Hematopoietic multipotent progenitor cell treated with erythropoietin and hydrocortisone succinate and interleukin-3 and kit ligand, for 8 days (in vitro differentiated cells): ENCODE measurements around the gene DDX42.
"Not testable (repeated sequence)": the region's sequence is repeated elsewhere in the genome, so short reads cannot be mapped to it uniquely, and the experiment has no call there.

Source experiments
- DNase-seq: peaks from one replicate; pipeline ENCODE4 v3.0.0-alpha.2; 2015

DDX42 gene

DNA sequence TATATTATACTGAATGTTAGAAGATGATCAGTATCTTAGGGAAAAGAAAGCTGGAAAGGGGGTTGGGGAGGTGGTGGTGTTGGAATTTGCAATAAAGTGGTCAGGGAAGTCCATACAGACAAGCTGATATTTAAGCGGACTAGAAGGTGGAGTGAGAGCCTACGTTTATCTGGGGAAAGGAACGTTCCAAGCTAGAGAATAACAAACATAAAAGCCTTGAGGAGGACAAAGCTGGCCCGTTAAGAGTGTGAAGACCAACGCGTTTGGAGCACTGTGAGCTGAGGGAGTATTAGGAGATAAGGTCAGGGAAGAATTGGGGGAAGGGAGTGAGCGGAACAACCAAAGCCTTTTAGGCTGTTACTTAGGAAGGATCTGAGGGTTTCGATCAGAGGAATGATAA lies 1.4 kb downstream of the DDX42 start:
- peak; percentile 31 for DNase-seq

DNA sequence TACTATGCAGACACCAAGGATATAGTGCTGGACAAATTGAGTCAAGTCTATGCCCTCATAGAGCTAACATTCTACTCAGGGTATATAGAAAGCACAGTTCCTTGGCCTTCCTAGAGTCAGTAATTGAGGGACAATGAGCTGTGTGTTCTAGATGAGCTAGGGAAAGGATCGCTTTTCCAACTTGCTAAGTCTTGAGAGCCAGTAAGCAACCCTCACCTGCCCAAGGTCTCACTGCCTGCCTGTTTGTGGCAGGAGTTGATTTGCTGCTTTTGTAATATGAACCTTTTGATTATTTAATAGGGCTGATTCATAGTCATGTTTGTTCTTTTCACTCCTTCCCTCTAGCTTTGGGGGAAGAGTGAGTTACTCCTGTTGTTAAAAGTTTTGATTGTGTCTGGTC lies 6.5 kb downstream of the DDX42 start:
- no peak for DNase-seq

DNA sequence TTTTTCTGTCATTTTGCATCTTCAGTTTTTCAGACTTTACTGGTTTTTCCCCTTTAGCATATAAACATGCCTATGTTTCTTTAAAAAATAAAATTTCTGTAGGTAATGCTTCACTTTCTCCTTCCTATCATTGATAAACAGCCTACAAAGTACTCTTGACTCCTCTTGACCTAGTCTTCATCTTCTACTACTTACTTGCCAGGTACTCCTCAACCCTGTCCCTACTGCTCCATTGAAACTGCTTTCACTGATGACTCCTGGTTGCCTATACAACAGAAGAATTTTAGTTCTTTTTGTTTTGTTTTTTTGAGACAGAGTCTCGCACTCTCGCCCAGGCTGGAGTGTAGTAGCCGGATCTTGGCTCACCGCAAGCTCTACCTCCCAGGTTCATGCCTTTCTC lies 7.0 kb downstream of the DDX42 start:
- DNase-seq = no peak

DNA sequence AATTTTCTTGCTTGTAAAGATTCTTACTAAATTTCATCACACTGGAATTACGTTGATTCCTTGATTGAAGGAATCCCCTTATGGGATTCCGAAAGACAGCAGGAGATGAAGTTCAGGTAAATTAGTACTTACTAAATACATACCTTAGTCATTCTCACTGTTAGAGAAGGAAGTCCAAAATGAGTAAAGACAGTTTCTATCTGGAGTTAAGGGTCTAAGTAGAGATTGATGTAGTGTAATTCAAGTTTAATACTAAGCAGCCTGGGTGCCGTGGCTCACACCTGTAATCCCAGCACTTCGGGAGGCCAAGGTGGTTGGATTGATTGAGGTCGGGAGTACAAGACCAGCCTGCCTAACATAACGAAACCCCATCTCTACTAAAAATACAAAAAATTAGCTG lies 9.6 kb downstream of the DDX42 start:
- no peak for DNase-seq

DNA sequence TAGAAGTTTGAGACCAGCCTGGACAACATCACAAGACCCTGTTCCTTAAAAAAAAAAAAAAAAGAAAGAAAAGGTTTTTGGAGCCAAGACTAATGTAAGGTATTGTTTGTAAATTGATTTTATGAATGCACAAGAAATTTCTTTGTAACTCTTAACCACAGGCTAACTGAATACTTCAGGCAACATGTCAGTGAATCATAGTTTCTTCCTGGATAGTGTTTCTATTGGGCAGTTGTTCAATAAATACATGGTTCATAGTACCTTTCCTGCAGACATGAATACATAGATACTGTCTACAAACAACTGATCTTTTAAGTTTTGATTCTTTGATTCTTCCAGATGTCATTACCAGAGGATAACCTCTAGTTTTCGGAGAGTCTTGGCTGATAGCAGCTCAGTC lies 11.6 kb downstream of the DDX42 start:
- no peak for DNase-seq

DNA sequence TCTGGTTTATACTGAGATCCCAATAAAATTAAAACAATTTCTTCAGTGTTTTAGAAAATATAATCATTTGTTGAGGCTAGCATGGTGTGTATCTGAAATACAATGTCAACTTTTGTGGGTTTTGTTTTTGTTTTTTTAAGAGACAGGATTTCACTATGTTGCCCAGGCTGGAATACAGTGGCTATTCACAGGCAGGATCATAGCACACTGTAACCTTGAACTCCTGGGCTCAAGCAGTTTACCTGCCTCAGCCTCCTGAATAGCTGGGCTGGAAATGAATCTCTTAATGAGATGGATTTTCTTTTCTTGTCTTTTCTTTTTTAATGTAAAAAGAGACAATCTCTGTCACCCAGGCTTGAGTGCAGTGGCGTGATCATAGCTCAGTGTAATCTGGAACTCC lies 12.1 kb downstream of the DDX42 start:
- no peak for DNase-seq

DNA sequence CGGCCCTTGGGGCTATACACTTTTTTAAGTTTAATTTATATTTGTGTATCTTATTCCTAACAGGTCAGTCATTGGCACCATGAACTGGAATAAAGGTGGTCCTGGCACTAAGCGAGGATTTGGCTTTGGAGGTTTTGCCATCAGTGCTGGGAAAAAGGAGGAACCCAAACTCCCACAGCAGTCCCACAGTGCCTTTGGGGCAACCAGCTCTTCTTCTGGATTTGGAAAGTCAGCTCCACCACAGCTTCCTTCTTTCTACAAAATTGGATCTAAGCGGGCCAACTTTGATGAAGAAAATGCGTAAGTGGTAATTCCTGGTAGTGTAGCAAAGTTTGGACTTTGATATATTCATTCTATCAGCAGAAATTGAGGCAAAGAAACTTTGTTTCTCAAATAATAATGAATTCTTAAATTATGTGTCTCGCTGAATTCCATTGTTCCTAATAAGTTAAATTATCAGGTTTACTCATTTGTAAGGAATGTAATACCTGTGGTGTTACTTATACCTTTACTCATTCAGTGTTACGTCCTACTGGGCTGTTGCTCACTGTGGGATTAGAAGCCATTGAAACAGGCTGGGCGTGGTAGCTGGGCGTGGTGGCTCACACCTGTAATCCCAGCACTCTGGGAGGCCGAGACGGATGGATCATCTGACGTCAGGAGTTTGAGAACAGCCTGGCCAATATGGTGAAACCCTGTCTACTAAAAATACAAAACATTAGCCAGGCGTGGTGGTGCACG lies 13.2 kb downstream of the DDX42 start:
- no peak for DNase-seq

DNA sequence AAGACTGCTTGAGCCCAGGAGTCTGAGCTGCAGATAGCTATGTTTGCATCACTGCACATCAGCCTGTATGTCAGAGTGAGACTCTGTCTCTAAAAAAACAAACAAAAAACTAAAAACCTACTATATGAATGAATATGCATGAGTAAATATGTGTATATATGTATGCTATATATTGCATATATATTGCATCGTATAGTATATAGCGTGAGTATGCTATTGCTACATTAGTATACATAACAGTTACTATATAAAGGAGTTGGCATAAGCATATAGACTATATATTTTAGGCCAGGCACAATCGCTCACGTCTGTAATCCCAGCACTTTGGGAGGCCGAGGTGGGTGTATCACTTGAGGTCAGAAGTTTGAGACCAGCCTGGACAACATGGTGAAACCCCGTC lies 16.1 kb downstream of the DDX42 start:
- DNase-seq = no peak

DNA sequence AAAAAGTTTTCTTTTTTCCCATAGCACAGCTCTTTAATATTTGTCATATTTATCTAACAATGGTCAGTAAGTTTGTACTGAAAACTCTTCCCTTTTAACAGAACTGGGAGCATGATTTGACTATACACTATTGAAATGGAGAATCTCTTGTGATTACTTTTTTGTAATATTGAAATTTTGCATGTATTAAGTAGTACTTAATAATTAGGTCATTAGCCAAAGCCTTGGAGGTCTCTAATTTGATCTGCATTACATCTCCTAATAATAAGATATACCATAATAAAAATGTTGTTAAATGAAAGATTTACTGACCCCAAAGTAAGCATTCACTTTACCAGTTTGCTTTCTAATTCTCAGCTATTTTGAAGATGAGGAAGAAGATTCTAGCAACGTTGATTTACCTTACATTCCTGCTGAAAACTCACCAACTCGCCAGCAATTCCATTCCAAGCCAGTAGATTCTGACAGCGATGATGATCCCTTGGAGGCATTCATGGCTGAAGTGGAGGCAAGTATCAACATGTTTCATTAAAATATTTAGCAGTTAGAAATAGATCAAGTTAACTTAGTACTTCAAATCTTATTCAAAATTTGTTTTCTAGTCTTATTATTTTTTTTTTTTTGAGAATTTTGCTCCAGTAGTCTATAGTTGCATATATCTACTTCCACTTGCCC lies 18.2 kb downstream of the DDX42 start:
- DNase-seq = no peak

DNA sequence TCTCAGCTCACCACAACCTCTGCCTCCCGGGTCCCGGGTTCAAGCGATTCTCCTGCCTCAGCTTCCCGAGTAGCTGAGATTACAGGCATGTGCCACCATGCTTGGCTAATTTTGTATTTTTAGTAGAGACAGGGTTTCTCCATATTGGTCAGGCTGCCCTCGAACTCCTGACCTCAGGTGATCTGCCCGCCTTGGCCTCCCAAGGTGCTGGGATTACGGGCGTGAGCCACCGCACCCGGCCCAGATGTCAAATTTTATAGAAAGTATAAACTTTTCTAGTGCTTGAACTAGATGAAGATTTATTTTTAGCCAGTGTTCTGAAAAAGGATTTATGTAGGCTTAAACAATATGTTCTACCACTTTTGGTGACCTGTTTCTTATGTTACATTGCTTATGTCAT lies 22.4 kb downstream of the DDX42 start:
- DNase-seq = not testable (repeated sequence)

DNA sequence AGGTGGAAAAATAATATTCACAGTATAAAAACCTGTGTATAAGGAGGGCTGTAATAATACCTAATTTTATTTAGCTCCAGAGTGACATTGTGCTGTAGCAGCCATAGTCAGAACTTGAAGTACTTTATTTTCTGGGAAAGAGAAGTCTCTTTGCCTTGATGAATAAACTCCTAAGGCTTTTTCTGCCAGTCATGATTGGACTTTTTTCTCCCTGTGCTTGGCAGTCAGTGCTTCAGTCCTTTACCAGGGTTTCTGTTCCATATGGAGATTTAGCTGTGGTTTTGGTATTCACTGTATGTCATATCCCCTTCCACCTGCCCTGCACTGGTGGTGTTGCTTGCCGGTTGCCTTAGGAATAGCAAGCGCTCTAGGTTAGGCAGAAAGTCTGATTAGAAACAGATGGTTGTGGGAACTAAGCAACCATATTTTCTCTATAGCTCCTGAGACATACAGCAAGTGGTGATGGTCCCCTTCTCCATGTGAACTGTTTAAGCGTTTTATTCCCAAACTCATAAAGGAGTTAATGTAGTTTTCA lies 24.7 kb downstream of the DDX42 start:
- no peak for DNase-seq

DNA sequence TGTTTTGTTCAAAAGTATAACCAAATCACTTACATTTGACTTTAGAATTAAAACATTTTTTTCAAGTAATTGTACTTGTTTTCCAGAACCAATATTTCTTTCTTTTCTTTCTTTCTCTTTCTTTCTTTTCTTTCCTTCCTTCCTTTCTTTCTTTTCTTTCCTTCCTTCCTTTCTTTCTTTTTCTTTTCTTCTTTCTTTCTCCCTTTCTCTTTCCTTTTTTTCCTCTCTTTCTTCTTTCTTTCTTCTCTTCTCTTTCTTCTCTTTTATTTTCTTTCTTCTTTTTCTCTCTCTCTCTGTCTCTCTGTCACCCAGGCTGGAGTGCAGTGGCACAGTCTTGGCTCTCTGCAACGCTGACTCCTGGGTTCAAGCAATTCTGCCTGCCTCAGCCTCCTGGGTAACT lies 26.8 kb downstream of the DDX42 start:
- no peak for DNase-seq

DNA sequence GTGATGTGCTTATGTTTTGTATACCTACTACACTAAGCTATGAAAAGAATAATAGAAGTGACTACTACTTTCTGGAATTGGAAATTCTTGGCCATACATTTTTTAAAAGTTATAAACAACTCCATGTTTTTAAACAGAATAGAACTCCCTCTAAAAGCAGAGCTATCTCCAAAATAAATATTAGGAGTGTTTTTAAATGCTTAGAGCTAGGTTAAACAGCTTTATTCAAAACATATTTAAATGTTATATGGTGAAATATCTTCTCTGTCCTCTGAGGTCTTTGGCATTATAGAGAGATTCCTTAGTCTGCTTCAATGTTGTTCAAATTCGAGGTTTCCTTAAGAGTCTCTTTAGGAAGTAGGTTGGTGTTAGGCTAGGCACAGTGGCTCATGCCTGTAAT lies 30.4 kb downstream of the DDX42 start:
- DNase-seq = no peak

DNA sequence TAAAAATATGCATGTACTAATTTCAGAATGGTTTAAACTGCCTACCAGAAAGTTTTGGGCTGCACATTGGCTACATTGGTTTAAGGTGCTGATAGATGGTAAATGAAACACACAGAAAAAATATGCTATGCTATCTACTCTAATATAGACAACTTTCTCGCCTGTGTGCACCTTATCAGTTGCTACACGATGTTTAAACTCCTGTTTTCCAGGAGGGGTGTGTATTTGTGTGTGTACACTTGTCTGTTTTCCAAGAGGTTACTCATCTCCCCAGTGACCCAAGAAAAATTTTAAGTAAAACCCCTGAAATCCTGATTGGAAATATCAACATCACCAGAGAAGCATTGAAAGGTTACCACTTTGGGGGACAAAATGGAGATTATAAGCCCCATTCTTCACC lies 31.6 kb downstream of the DDX42 start:
- peak; percentile 75 for DNase-seq

DNA sequence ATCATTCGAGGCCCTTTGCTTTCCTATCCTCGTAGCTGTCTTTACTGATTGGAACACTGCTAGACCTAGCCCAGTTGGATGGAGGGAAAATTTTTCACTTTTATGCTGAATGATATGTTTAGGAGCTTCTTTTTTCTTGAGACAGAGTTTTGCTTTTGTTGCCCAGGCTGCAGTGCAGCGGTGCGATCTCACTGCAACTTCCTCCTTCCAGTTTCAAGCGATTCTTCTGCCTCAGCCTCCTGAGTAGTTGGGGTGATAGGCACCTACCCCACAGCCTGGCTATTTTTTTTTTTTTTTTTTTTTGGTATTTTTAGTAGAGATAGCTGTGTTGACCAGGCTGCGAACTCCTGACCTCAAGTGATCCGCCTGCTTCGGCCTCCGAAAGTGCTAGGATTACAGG lies 36.0 kb downstream of the DDX42 start:
- DNase-seq = no peak

DNA sequence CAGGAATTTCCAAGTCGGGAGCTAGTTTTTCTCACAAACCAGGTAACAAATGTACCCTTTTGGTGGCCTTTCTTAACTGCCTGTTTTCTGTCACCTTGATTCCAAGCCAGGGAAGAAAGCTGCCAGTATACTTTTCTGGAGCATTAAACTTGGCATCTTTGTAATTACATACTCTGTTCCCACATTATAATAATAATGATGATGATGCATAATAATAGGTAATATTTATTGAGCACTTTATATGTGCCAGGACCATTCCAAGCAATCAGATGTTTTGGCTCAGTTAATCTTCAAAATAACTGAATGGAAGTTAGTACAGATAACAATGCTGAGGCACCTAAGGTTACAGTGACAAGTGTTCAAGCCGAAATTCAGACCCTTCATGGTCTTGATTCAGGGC lies 42.2 kb downstream of the DDX42 start:
- DNase-seq = no peak

DNA sequence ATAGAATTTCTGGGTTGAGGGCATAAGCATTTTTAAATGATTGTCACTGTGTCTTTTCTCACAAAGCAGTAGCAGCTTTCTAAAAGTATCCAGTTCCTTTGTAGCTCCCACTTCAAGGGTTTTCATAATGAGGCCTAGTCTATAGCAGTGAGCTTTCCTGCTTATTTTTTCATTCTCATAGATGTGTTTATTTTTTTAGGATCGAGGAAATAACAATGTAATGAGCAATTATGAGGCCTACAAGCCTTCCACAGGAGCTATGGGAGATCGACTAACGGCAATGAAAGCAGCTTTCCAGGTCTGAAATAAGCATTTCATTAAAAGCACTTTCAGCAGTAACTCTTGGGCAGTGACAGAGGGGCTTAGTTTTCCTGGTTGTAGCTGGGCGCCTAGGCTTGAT lies 42.7 kb downstream of the DDX42 start:
- DNase-seq = no peak

DNA sequence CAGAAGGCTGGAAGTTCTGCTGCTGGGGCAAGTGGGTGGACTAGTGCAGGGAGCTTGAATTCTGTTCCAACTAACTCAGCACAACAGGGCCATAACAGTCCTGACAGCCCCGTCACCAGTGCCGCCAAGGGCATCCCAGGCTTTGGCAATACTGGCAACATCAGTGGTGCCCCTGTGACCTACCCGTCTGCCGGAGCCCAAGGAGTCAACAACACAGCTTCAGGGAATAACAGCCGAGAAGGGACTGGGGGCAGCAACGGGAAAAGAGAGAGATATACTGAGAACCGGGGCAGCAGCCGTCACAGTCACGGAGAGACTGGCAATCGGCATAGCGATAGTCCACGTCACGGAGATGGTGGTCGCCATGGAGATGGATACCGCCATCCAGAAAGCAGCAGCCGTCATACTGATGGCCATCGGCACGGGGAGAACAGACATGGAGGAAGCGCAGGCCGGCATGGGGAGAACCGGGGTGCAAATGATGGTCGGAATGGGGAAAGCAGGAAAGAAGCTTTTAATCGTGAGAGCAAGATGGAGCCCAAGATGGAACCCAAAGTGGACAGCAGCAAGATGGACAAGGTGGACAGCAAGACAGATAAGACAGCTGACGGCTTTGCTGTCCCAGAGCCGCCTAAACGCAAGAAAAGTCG lies 43.9 kb downstream of the DDX42 start:
- no peak for DNase-seq

DNA sequence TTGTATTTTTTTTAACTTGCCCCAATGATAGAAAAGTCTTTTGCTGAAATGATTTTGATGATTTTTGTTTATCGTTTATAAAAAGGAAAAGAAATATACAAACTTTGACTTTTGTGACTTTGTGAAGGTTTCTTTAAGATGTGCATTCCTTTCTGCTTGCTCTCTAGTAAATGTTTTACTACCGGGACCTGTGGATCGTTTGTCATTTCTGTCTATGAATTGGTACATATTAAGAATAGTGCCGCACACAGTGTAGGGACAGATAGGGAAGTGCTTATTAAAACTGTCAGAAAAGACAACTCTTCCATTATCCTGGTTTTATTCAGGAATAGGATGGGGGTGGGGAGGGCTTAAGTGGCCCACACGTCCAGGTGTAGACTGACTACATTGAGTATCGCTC lies 45.2 kb downstream of the DDX42 start:
- DNase-seq = no peak

DNA sequence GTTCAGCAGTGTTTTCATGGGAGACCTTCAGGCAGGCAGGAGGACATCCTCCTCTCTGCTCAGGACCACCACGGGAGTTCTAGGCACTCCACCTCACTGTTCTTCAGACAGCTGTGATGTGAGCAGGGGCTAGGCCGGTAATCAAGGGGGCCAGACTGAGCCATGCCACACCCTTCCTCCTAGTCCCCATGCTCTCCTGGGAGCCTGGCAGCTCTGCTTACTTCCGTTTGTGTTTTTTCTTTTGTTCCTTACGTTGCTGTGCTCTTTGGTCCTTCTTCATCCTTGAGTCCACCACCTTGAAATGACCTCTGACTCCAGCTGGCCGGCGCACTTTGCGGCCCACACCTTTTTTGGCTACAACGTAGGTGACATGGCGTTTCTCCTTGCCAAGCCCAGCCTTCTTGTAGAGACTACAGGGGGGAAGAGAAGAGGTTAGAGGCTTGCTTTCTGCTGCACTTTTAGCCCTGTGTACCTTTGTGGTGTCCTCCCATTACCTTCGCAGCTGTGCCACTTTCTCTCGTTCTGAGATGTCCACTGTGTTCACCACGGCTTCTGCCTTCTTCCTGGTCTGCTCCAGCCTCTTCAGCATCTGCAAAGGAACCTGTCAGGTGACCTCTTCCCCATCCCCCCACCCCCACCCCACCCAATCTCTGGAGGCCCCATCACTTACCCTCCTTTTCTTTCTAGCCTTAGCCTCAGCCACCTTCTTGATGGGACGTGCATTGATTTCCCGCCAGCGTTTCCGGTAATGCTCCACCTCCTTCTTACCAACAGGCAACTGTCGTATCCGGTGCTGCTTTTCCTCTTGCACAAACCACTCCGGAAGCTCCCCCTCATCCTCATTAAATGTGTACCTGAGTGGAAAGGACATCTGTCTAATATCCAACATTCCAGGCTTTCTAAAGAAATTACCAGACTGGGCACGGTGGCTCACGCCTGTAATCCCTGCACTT lies 45.9 kb downstream of the DDX42 start:
- DNase-seq = no peak

DNA sequence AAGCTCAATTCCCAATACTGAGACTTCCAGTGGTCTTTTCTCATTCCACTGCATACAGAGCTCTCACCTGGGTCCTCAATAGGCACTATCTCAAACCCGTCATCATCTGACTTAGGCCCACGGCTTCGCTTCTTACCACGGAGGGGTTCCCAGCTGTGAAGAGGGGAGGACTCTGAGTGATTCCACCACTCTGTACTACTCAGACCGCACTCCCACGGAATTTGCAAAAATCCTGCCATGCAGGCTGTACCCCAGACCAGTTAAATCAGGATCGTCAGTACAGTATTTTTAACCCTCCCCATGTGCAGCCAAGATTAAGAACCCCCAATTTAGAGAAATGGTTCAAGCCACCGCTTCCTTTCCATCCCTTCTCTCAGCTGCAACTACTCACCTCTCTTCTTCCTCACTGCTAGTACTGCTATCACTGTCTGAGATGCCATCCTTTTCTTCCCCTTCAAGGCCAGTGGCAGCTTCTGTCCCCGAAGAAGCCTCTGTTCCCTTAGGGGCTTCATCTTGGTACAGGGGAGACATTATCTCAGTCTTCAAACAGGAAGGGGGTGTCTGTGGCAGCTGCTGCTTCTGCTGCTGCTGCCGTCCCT lies 47.1 kb downstream of the DDX42 start:
- DNase-seq = no peak

DNA sequence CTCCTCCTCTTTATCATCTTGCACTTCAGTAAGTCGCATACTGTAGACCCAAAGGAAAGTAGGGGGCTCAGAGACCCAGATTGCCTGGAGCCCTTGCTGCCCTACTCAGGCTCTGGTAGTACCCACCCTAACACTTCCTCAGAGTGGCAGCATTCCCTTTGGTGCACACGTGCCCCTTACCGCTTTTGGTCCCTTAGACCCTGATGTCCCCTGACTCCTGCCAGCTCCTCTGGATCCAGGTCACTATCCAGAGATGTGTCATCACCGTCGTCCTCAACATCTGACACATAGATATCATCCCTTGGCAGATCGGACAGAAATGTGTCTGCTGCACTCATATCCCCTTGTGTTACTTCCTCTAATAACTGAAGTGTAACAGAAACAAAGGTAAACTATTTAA lies 47.8 kb downstream of the DDX42 start:
- no peak for DNase-seq

DNA sequence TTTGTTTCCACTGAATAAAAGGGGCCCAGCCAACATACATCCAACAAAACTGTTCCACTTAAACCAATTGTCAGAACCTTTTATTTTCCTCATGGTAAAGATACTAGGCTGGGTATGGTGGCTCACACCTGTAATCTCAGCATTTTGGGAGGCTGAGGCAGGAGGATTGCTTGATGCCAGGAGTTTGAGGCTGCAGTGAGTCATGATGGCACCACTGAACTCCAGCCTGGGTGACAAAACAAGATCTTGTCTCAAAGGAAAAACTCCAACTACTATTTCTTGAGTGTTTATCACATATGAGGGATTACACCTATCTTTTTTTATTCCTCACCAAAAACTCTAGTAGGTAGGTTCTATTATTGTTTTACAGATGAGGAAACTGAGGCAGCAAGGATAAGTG lies 48.6 kb downstream of the DDX42 start:
- DNase-seq = no peak
